DMS 273 treated with DMSO at 0.1 percent for 48 hours (cell line): ENCODE measurements around the gene LZTS2.

Source experiments
- DNase-seq: peaks from one replicate; lab custom pipeline; 2025; lab: John Stamatoyannopoulos, UW

LZTS2 gene

DNA sequence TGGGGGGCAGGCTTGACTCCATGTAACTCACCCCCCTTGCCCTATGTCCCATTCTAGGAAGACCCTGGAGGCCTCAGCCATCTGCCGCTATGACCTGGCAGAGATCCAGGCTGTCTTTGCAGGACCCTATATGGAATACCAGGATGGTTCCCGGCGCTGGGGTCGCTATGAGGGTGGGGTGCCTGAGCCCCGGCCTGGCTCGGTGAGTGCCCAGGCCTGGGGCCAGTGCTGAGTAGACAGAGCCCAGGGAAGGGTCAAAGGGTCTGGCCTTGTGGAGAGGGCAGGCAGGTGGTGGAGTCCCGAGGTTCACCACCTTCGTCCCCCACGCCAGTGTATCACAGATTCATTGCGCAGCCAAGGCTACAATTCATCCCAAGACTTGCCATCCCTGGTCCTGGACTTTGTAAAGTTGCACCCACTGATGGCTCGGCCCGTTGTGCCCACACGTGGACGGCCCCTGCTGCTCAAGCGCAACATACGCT, 19.8 kb upstream of the LZTS2 start:
- DNase-seq: no peak

GRCh38 chr10:100980311-100980710, 19.3 kb upstream of the LZTS2 start:
- no peak for DNase-seq

GRCh38 chr10:100980711-100981110, 18.9 kb upstream of the LZTS2 start:
- DNase-seq: no peak

DNA sequence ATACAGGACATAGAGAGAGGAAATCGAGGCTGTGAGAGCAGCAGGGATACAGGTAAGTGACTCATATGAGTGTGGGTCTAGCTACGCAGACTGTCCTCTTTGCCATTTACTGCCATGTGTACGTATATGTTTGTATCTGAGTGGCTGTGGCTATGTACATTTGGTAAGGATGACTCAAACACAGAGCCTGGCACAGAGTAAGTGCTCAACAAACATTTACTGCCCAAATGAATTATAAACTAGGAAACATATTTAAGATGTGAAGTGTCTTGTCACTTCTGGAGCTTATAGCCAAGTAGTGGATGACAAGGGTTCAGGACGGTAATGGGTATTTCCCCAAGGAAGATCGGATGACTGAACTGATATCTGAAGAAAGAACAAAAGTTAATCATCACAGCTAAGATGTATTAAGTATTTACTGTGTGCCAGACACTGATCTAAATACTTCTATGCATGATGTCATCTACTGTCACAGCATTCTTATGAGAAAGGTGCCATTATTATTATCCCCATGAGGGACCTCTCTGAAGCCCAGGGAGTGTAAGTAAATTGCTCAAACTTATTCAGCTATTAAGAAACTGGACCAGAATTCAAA, 18.3 kb upstream of the LZTS2 start:
- DNase-seq: no peak

DNA sequence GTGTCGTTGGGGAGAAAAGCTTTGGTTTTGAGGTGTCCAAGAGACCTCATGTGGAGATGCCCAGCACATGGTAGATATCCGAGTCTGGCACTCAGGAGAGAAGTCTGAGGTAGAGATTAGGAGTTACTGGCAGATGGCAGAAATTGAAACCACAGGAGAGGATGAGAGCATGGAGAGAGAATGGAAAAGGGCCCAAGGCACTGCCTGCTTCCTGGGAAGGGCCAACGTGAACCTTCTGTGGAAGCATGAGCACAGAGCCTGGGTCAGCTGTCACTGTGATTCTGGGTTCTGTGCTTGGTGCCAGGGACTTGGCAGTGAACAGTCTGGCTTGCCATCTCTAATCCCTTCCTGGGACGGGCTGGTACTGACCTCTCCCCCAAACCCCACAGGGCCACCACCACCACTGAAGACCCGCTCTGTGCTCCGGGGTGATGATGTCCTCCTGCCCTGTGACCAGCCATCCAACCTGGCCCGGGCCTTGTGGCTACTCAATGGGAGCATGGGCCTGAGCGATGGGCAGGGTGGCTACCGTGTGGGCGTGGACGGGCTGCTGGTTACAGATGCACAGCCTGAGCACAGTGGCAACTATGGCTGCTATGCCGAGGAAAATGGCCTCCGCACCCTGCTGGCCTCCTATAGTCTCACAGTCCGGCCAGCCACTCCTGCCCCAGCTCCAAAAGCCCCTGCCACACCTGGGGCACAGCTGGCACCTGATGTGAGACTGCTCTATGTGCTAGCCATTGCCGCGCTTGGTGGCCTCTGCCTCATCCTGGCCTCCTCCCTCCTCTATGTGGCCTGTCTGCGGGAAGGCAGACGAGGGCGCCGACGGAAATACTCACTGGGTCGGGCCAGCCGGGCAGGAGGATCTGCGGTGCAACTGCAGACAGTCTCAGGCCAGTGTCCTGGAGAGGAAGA, 16.4 kb upstream of the LZTS2 start:
- DNase-seq: no peak

DNA sequence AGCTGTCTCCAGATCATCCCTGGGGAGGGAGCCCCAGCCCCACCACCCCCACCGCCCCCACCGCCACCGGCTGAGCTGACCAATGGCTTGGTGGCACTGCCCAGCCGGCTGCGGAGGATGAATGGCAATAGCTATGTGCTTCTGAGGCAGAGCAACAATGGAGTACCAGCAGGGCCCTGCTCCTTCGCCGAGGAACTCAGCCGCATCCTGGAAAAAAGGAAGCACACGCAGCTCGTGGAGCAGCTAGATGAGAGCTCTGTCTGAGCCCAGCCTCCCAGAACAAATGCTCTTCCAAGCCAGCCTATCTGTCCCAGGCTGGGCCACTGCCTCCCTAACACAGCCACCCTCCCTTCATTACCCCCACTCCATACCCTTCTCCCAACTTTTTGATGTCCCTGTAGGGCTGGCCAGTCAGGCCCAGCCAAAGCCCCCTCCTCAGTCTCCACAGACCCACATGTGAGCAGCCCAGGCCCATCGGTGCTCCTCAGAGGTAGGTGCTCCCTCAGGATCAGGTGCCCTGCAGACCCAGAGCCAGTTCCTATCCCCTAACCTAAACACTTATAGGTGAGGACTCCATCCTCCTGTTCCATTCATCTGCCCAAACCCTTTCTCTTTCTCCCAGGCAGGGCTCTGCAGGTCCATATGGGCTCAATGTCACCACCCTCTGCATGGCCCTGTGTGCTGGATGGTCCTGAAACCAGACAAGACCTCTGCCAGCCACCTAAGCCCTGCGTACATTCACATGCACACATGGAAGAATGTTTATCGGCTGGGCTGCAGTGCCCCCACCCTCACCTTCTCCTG, 15.5 kb upstream of the LZTS2 start:
- DNase-seq: no peak

GRCh38 chr10:100984672-100985177, 14.9 kb upstream of the LZTS2 start:
- DNase-seq: no peak

DNA sequence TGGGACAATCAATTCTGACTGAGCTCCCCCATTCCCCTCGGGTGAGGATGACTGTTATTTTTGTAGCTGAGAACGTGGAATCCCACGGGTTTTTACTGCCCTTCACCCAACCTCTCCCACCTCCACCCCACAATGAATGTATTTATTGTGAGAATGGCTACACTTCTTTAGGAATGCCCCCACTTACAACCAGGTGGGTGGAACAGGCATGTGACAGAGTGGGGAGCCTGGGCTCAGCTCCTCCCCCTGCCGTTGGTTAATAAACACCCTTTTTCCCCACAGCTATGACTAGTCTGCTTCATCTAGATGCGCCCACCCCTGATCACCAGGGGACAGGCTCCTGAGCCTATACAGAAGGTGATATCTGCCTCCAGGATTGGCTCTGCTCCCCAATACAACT, 14.3 kb upstream of the LZTS2 start:
- DNase-seq: no peak

- DNase-seq: no peak
These were observed 13.0 kb upstream of the LZTS2 start for GRCh38 chr10:100986623-100986951.

- peak; percentile 15 for DNase-seq
These were observed 12.5 kb upstream of the LZTS2 start, which contains the start of the genes MRPL43 and TWNK for GRCh38 chr10:100986952-100987684. MRPL43 (minus strand) TSS chr10:100987497; CDS start chr10:100987443, 54 bp downstream. TWNK (plus strand) TSS chr10:100987543; CDS start chr10:100988211, 668 bp downstream.

GRCh38 chr10:100987685-100988049, 11.9 kb upstream of the LZTS2 start:
- DNase-seq: no peak

DNA sequence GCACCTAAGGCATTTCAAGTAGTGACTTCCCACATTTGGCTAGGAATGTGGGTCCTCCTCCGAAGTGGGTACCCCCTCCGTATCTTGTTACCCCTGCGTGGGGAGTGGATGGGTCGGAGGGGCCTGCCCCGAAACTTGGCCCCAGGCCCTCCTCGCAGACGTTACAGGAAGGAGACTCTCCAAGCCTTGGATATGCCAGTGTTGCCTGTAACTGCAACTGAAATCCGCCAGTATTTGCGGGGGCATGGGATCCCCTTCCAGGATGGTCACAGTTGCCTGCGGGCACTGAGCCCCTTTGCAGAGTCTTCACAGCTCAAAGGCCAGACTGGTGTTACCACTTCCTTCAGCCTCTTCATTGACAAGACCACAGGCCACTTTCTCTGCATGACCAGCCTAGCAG, 11.4 kb upstream of the LZTS2 start:
- no peak for DNase-seq

DNA sequence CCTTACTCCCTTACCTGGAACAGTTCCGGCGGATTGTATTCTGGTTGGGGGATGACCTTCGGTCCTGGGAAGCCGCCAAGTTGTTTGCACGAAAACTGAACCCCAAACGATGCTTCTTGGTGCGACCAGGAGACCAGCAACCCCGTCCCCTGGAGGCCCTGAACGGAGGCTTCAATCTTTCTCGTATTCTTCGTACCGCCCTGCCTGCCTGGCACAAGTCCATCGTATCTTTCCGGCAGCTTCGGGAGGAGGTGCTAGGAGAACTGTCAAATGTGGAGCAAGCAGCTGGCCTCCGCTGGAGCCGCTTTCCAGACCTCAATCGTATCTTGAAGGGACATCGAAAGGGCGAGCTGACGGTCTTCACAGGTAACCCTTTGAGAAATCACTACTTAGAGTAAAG, 10.5 kb upstream of the LZTS2 start:
- no peak for DNase-seq

- no peak for DNase-seq
These were observed 5.5 kb upstream of the LZTS2 start for GRCh38 chr10:100993986-100994708.

GRCh38 chr10:100995181-100995580, 4.4 kb upstream of the LZTS2 start:
- DNase-seq: no peak

DNA sequence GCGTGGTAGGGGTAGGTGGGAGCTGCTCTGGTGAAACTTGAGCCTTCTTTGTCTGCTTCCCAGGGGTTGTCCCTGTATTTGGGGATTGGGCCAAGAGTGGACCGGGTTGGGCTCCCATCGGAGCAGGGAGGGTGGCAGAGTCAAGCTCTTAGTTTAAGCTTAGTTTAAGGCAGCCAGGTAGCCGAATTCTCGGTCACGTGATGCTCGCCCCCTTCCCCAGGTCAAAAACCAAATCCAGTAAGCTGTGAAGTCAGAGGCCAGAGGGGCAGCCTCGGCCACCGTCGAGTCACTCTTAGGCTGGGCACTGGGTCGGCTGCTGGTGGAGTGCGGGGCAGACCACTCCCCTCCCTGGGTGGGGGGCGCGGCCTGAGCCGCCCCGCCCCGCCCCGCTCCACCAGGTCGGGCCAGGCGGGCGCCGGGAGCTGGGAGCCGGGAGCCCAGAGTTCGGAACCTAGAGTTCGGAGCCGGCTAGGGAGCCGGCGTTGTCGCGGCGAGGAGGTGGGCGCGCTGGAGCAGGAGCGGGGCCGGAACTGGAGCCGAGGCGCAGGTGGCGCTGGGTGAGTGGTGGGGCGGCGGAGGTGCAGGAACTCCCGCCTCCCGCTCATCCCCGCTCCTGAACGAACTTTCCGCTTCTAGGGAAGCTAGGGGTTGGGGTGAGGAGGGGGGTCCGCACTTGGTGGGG, 2.8 kb upstream of the LZTS2 start:
- no peak for DNase-seq

DNA sequence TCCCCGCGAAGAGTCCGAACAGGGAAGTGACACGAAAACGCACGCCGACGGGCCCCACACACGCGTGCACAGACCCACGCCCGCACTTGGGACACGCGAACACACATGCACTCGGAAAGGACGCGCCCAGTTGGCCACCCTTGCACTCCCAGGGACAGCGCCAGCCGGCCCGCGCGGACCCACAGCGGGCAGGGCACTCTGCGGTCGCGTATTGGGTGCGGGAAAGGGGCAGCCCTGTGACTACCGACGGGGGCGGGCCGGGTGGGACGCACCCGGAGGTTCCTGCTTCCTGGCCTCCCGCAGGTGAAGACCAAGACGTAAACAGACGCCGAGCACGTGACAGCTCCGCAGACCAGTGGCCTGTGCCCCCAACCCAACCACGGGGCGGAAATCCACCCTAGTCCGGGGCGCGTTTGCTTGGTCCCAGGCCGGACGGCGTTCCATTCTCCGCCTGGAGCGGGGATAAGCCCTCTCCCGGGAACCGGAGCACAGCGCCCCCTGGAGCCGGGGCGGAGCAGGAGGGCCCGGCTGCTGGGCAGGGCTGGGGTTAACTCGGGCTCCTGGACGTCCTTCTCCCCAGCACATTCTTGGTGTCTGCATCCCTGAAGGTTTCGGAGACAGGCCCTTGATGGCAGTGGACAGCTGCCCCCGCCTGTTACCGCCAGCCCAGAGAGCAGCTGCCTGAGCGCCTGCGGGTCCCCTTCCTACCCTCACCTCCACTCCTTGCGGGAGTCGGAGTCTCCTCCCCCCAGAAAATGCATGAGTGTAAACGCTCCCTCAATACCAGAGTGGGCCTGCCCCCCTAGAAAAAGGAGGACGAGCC, 2.0 kb upstream of the LZTS2 start:
- DNase-seq: peak; percentile 53

DNA sequence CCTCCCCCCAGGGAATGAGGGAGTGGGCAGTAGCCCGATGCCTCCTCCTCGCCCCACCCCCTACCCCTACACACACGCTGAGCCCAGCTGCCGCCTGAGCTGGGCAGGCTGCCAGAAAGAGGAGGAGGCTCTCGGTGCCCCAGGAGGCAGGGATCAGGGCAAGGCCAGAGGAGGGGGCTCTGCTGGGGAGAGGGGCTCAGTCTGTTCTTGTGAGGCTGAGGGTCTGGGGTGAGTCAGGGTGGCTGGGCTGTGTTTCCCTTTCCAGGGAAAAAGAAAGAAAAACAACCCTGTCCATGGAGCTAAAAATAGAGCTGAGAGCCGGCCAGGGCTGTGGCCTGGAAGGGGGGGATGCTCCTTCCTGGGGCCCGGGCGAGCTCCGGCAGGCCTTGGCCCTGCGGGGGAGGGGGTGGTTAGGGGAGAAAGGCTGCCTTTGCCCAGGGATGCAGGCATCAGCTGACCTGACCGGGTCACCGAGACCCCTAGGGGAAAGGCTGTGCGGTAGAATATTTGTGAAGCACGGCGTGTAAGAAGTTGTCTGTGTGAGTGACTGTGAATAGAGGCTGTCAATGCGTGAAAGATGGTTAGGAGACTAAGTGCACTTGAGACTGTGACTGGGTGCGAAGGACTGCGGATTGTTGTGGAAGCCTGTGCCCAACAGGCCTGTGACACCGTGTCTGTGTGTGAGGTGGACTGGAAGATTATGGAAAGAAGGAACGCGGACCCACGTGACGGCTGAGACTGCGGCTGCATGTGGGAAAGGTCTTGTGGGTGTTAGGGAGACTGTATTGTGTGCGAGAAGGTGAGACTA, 1.2 kb upstream of the LZTS2 start:
- peak; percentile 69 for DNase-seq
